Caco-2 (cell line): ENCODE data around the gene KIAA0232. TPM values are rescaled to one million over a fixed set of nuclear protein-coding genes. Genes with fewer than 3 reads are reported as not detected.
"Not testable (repeated sequence)": the region's sequence is repeated elsewhere in the genome, so short reads cannot be mapped to it uniquely, and the experiment has no call there.

Experiments used
- BruUV-seq: library from RNA; stranded (reverse); fragments of 400-500 nt; replicated peaks from 2 replicates; lab custom pipeline; 2021; lab: Mats Ljungman, UMichigan
- CTCF ChIA-PET: fragments of 300-600 bp; sonication (Branson Sonifier 250); formaldehyde crosslinking; loops from one replicate; lab custom pipeline; 2022; ENCODE audit warnings: antibody characterized with exemption; lab: Charles Lee
- POLR2A ChIA-PET: fragments of 300-600 bp; sonication (Branson Sonifier 250); formaldehyde crosslinking; loops from one replicate; lab custom pipeline; 2022; ENCODE audit warnings: antibody characterized with exemption; lab: Charles Lee
- DNase-seq, 2 experiments: peaks; one replicate each; pipeline versions ENCODE4 v3.0.0 to v3.0.0-alpha.2; 2020 to 2022
- H3K27me3 ChIP-seq: replicated peaks from 2 replicates; pipeline ENCODE4 v1.6.0; 2011; ENCODE audit warnings: low read length; ENCODE audit not compliant: control insufficient read depth, insufficient read depth
- H3K36me3 ChIP-seq: 2 replicates; pipeline ENCODE4 v1.5.1; 2011; ENCODE audit warnings: low read length; ENCODE audit not compliant: control insufficient read depth, insufficient read depth
- H3K4me1 ChIP-seq: fragments of 250-450 bp; sonication (Bioruptor Pico); 2 replicates; pipeline ENCODE4 v1.5.1; 2020; ENCODE audit warnings: mild to moderate bottlenecking
- H3K4me3 ChIP-seq: 2 replicates; pipeline ENCODE4 v1.5.1; 2011; ENCODE audit warnings: low read depth, mild to moderate bottlenecking, control low read depth, low read length
- H3K9me3 ChIP-seq: fragments of 250-450 bp; sonication (Bioruptor Pico); 2 replicates; pipeline ENCODE4 v1.5.1; 2020; ENCODE audit warnings: mild to moderate bottlenecking, moderate library complexity
- H3K27ac Mint-ChIP-seq: one replicate; pipeline ENCODE4 v1.8.0; 2022; ENCODE audit warnings: mixed read lengths; ENCODE audit not compliant: unreplicated experiment
- H3K27me3 Mint-ChIP-seq: one replicate; pipeline ENCODE4 v1.8.0; 2022; ENCODE audit warnings: mixed read lengths; ENCODE audit not compliant: insufficient read depth, unreplicated experiment
- H3K36me3 Mint-ChIP-seq: one replicate; pipeline ENCODE4 v1.8.0; 2022; ENCODE audit warnings: mild to moderate bottlenecking, mixed read lengths; ENCODE audit not compliant: insufficient read depth, unreplicated experiment
- H3K4me1 Mint-ChIP-seq: one replicate; pipeline ENCODE4 v1.8.0; 2022; ENCODE audit warnings: low read depth, mixed read lengths; ENCODE audit not compliant: unreplicated experiment
- H3K4me3 Mint-ChIP-seq: one replicate; pipeline ENCODE4 v1.8.0; 2022; ENCODE audit warnings: mild to moderate bottlenecking, moderate library complexity, mixed read lengths; ENCODE audit not compliant: unreplicated experiment
- H3K9me3 Mint-ChIP-seq: one replicate; pipeline ENCODE4 v1.8.0; 2022; ENCODE audit warnings: mixed read lengths; ENCODE audit not compliant: unreplicated experiment
- CTCF ChIP-seq, 2 experiments: fragments of 200-600 bp in 1 of 2; IDR thresholded peaks; 1 replicate in 1 of 2; 2 replicates in 1 of 2; pipeline versions ENCODE4 v1.5.1 to v1.8.0; 2011 to 2022; ENCODE audit warnings: antibody characterized with exemption in 1 of 2, control low read depth in 1 of 2, inconsistent platforms in 1 of 2, low read depth in 1 of 2, low read length in 1 of 2, mild to moderate bottlenecking in 1 of 2, moderate library complexity in 1 of 2; ENCODE audit not compliant: insufficient read depth in 1 of 2, severe bottlenecking in 1 of 2, unreplicated experiment in 1 of 2
- intact Hi-C: fragments of 100-400 bp; cut with micrococcal nuclease; formaldehyde crosslinking; loops from one replicate; pipeline ENCODE4 v1.10.0; 2022; ENCODE audit not compliant: unreplicated experiment
- total RNA-seq: library from RNA; stranded (reverse); gene quantifications from 2 replicates; pipeline ENCODE4 v1.2.3, GENCODE V29; 2022

The KIAA0232 gene
- total RNA-seq, 1 experiment from 2014 or later, result 19.7 TPM

- Mint-ChIP-seq H3K27me3 (no peaks in the 10 kb centered on the region), H3K36me3 (no peaks in the 10 kb centered on the region), H3K27ac (no peak overlapping the region), H3K4me1 (peaks cover 6% of the 10 kb centered on the region), H3K9me3 (no peaks in the 10 kb centered on the region), H3K4me3 (no peak overlapping the region)
- intact Hi-C loops, result no loop called here
- BruUV-seq, result no TSS peak
- Histone ChIP-seq H3K36me3 (no peaks in the 10 kb centered on the region), H3K4me3 (no peak overlapping the region), H3K27me3 (no peaks in the 10 kb centered on the region), H3K4me1 (peaks cover 38% of the 10 kb centered on the region), H3K9me3 (no peaks in the 10 kb centered on the region)
- no peak for DNase-seq
- CTCF ChIA-PET, result no interaction called here
- POLR2A ChIA-PET, result no interaction called here
- TF ChIP-seq CTCF (IDR thresholded peaks at IDR 0.05; ENCODE audit: insufficient read depth in 1 of 2, low read depth in 1 of 2, low read length in 1 of 2, severe bottlenecking in 1 of 2, unreplicated experiment in 1 of 2), result no peak
Measured at GRCh38 chr4:6755088-6755753, 27.3 kb upstream of the KIAA0232 start.

DNA sequence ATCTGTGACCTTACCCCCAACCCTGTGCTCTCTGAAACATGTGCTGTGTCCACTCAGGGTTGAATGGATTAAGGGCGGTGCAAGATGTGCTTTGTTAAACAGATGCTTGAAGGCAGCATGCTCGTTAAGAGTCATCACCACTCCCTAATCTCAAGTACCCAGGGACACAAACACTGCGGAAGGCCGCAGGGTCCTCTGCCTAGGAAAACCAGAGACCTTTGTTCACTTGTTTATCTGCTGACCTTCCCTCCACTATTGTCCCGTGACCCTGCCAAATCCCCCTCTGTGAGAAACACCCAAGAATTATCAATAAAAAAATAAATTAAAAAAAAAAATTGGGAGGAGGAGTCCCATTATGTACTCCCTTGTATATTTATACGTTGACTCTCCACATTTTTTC lies 26.2 kb upstream of the KIAA0232 start:
- H3K4me3 ChIP-seq, H3K4me3 Mint-ChIP-seq, H3K9me3 Mint-ChIP-seq, H3K27me3 Mint-ChIP-seq, POLR2A ChIA-PET, H3K36me3 Mint-ChIP-seq, H3K36me3 ChIP-seq, DNase-seq, CTCF ChIA-PET, H3K4me1 Mint-ChIP-seq, H3K27ac Mint-ChIP-seq, BruUV-seq, H3K9me3 ChIP-seq, intact Hi-C loops, H3K27me3 ChIP-seq: not testable (repeated sequence)
- peaks cover 30% of the 10 kb centered on the region for H3K4me1 ChIP-seq

GRCh38 chr4:6758728-6759127 lies 23.8 kb upstream of the KIAA0232 start:
- BruUV-seq, result no TSS peak
- no peaks in the 10 kb centered on the region for H3K27me3 ChIP-seq
- peaks cover 20% of the 10 kb centered on the region for H3K4me1 ChIP-seq
- H3K4me1 Mint-ChIP-seq, result peaks cover 11% of the 10 kb centered on the region
- H3K27ac Mint-ChIP-seq, result peak overlapping the region; percentile 39
- H3K9me3 Mint-ChIP-seq, result no peaks in the 10 kb centered on the region
- no peaks in the 10 kb centered on the region for H3K36me3 Mint-ChIP-seq
- peak; percentile 29 to 71 for DNase-seq
- ChIA-PET POLR2A (no interaction called here), CTCF (interaction anchor here (1.0 kb wide), 1 partner anchor 25 kb away, joined by 3 read pairs; no protein-coding TSS in a partner anchor)
- no peaks in the 10 kb centered on the region for H3K9me3 ChIP-seq
- H3K4me3 ChIP-seq, result no peak overlapping the region
- no peaks in the 10 kb centered on the region for H3K36me3 ChIP-seq
- no peak for TF ChIP-seq CTCF (IDR thresholded peaks at IDR 0.05; ENCODE audit: insufficient read depth in 1 of 2, low read depth in 1 of 2, low read length in 1 of 2, severe bottlenecking in 1 of 2, unreplicated experiment in 1 of 2)
- no peaks in the 10 kb centered on the region for H3K27me3 Mint-ChIP-seq
- no peak overlapping the region for H3K4me3 Mint-ChIP-seq
- intact Hi-C loops, result no loop called here
